Mesendoderm (in vitro differentiated cells): Measurements from ENCODE around the gene FSD2.

ENCODE experiments used
- DNase-seq: peaks from one replicate; pipeline ENCODE4 v3.0.0; 2013
- H2AK5ac ChIP-seq: 2 replicates; pipeline ENCODE4 v1.6.1; 2013; ENCODE audit warnings: low read length, inconsistent platforms
- H2BK120ac ChIP-seq: 2 replicates; pipeline ENCODE4 v1.6.1; 2013; ENCODE audit warnings: low read depth, mild to moderate bottlenecking, low read length, moderate library complexity, mixed read lengths
- H2BK15ac ChIP-seq: replicated peaks from 2 replicates; pipeline ENCODE4 v1.6.1; 2013; ENCODE audit warnings: low read depth, mild to moderate bottlenecking, moderate library complexity
- H2BK5ac ChIP-seq: 2 replicates; pipeline ENCODE4 v1.6.1; 2013; ENCODE audit warnings: low read length, inconsistent platforms
- H3K18ac ChIP-seq: 2 replicates; pipeline ENCODE4 v1.6.1; 2013; ENCODE audit warnings: mild to moderate bottlenecking, low read length, mixed read lengths
- H3K23ac ChIP-seq: one replicate; pipeline ENCODE4 v1.6.1; 2013; ENCODE audit warnings: low read length
- H3K27ac ChIP-seq: 2 replicates; pipeline ENCODE4 v1.5.1; 2013; ENCODE audit warnings: low read depth, mild to moderate bottlenecking, inconsistent platforms, low read length, moderate library complexity
- H3K27me3 ChIP-seq: 2 replicates; pipeline ENCODE4 v1.6.1; 2013; ENCODE audit warnings: low read length, control low read depth, mild to moderate bottlenecking, inconsistent platforms; ENCODE audit not compliant: insufficient read depth, poor library complexity
- H3K36me3 ChIP-seq: 2 replicates; pipeline ENCODE4 v1.6.1; 2013; ENCODE audit warnings: low read length, inconsistent platforms; ENCODE audit not compliant: control insufficient read depth, insufficient read depth
- H3K4ac ChIP-seq: one replicate; pipeline ENCODE4 v1.6.1; 2013; ENCODE audit warnings: low read depth, mild to moderate bottlenecking, low read length, moderate library complexity
- H3K4me1 ChIP-seq: 2 replicates; pipeline ENCODE4 v1.6.1; 2013; ENCODE audit warnings: low read depth, low read length, inconsistent platforms; ENCODE audit not compliant: control insufficient read depth
- H3K4me2 ChIP-seq: 2 replicates; pipeline ENCODE4 v1.6.1; 2013; ENCODE audit warnings: low read length
- H3K4me3 ChIP-seq: 2 replicates; pipeline ENCODE4 v1.5.1; 2013; ENCODE audit warnings: mild to moderate bottlenecking, low read length
- H3K56ac ChIP-seq: one replicate; pipeline ENCODE4 v1.6.1; 2013; ENCODE audit warnings: low read length
- H3K79me1 ChIP-seq: 2 replicates; pipeline ENCODE4 v1.6.1; 2013; ENCODE audit warnings: low read length, inconsistent platforms
- H3K79me2 ChIP-seq: 2 replicates; pipeline ENCODE4 v1.6.1; 2013; ENCODE audit warnings: mild to moderate bottlenecking, low read length; ENCODE audit not compliant: control insufficient read depth, insufficient read depth
- H3K9ac ChIP-seq: 2 replicates; pipeline ENCODE4 v1.6.1; 2013; ENCODE audit warnings: low read length, inconsistent platforms
- H4K5ac ChIP-seq: one replicate; pipeline ENCODE4 v1.6.1; 2013; ENCODE audit warnings: low read length
- H4K8ac ChIP-seq: one replicate; pipeline ENCODE4 v1.6.1; 2013; ENCODE audit warnings: low read depth, mild to moderate bottlenecking, control low read depth, low read length, moderate library complexity
- WGBS: extraction: QIAGEN DNeasy Blood & Tissue Kit; methylation state at CpG from one replicate; pipeline ENCODE4 v1.1.7; 2013; ENCODE audit warnings: low lambda C conversion rate, missing lambda C conversion rate; ENCODE audit not compliant: insufficient coverage; ENCODE audit errors: extremely low coverage; 5-methylcytosine and 5-hydroxymethylcytosine counted together

Gene FSD2

DNA sequence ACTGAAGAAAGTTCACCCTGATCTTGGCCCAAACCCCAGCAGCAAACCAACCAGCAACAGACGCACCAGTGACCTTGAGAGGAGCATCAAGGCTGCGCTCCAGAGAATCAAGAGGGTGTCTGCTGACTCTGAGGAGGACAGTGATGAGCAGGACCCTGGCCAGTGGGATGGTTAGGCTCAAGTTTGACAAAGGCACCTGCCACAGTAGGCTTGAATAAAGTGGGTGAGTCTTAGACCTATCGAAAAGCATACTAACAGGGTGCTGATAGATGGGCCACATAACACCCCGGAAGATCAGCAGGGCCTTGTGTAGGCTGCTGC, 27.5 kb upstream of the FSD2 start:
- no peak overlapping the region for H3K4ac ChIP-seq
- DNase-seq: no peak
- H2AK5ac ChIP-seq: no peak overlapping the region
- H2BK120ac ChIP-seq: no peak overlapping the region
- peaks cover 4% of the 10 kb centered on the region for H3K36me3 ChIP-seq
- H3K23ac ChIP-seq: no peak overlapping the region
- no peak overlapping the region for H3K27ac ChIP-seq
- WGBS: no CpG with 5 or more reads among the region's 4 CpGs
- H3K4me3 ChIP-seq: no peak overlapping the region
- no peak overlapping the region for H3K56ac ChIP-seq
- no peaks in the 10 kb centered on the region for H3K79me2 ChIP-seq
- H2BK15ac ChIP-seq: no peak overlapping the region
- no peak overlapping the region for H3K9ac ChIP-seq
- H3K27me3 ChIP-seq: no peaks in the 10 kb centered on the region
- no peak overlapping the region for H2BK5ac ChIP-seq
- H4K8ac ChIP-seq: no peak overlapping the region
- no peak overlapping the region for H3K18ac ChIP-seq
- no peak overlapping the region for H3K4me2 ChIP-seq
- H4K5ac ChIP-seq: no peak overlapping the region
- H3K79me1 ChIP-seq: no peaks in the 10 kb centered on the region
- no peaks in the 10 kb centered on the region for H3K4me1 ChIP-seq

GRCh38 chr15:82832601-82833361, 26.9 kb upstream of the FSD2 start:
- Histone ChIP-seq H3K4me1 (no peaks in the 10 kb centered on the region), H3K23ac (no peak overlapping the region), H3K36me3 (peaks cover 6% of the 10 kb centered on the region), H2BK120ac (no peak overlapping the region), H3K9ac (no peak overlapping the region), H3K4me3 (no peak overlapping the region), H3K56ac (no peak overlapping the region), H3K4ac (no peak overlapping the region), H2BK15ac (no peak overlapping the region), H2BK5ac (no peak overlapping the region), H2AK5ac (no peak overlapping the region), H3K27ac (no peak overlapping the region), H3K18ac (no peak overlapping the region), H3K27me3 (no peaks in the 10 kb centered on the region), H4K5ac (no peak overlapping the region), H3K79me1 (no peaks in the 10 kb centered on the region), H3K79me2 (no peaks in the 10 kb centered on the region), H4K8ac (no peak overlapping the region), H3K4me2 (no peak overlapping the region)
- WGBS: no CpG with 5 or more reads among the region's 13 CpGs
- no peak for DNase-seq

DNA sequence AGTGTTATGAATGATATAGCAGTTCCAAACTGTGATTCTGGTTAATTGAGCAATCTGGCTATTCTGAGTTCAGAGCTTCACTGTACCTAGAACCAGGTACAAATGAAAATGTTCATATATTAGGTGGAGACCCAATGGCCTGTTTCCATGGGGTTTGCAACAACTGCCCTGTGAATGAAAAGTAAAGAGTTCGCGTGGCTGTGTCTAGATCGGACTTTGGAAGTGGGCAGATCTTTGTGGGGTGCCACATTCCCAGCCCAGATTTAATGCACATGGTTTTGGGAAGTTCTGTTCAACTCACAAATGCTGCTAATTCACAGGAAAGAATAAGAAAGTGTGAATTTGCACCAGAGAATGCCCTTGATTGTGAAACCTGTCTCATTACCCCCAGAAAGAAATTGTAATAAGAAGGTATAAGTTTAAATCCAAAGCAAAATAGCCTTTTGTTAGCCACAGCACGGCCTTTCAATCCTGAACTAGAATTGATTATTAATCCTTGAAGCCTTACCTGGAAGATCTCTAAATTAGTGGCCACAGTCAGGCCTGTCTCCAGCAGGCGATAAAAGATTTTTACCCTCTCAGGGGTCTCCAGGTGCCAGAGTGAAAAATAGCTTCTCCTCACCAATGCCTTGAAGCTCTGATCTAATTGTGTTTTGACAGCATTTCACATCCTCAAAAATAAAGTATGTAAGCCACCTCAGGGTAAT, 26.2 kb upstream of the FSD2 start:
- Histone ChIP-seq H2BK15ac (no peak overlapping the region), H3K4me3 (no peak overlapping the region), H3K4me1 (no peaks in the 10 kb centered on the region), H3K79me2 (no peaks in the 10 kb centered on the region), H3K23ac (no peak overlapping the region), H3K27me3 (no peaks in the 10 kb centered on the region), H3K27ac (no peak overlapping the region), H3K18ac (no peak overlapping the region), H3K4ac (no peak overlapping the region), H3K36me3 (peaks cover 6% of the 10 kb centered on the region), H3K56ac (no peak overlapping the region), H3K79me1 (no peaks in the 10 kb centered on the region), H4K5ac (no peak overlapping the region), H2AK5ac (no peak overlapping the region), H2BK5ac (no peak overlapping the region), H3K4me2 (no peak overlapping the region), H4K8ac (no peak overlapping the region), H2BK120ac (no peak overlapping the region), H3K9ac (no peak overlapping the region)
- no peak for DNase-seq
- WGBS: no CpG with 5 or more reads among the region's 5 CpGs

DNA sequence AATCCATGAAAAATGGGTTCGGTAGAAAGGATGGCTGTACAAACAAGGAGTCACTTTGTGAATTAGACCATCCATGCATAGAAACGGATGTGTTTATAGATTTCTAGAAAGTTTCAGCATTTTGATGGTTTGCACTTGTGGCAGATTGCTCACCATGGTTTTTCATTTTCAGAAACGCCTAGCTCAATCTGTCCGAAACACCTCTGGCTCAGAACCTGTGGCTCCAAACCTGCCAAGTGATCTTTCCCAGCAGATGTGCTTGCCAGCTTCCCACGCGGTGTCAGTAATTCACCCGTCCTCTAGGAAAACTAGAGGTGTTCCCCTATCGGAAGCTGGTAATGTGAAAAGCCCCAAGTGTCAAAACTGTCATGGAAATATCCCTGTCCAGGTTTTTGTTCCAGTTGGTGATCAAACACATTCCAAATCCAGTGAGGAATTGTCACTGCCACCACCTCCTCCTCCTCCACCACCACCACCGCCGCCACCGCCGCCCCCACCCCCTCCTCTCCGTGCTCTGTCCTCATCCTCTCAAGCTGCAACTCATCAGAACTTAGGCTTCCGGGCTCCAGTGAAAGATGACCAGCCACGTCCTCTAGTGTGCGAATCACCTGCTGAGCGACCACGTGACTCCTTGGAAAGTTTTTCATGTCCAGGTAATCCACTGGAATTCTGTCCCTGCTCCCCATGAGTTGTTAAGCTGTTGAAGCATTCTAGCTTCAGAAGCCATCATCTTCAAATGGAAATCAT, 24.7 kb upstream of the FSD2 start:
- H3K36me3 ChIP-seq: peaks cover 6% of the 10 kb centered on the region
- no peak overlapping the region for H3K27ac ChIP-seq
- H3K23ac ChIP-seq: no peak overlapping the region
- no peak overlapping the region for H3K56ac ChIP-seq
- H2BK120ac ChIP-seq: no peak overlapping the region
- no peaks in the 10 kb centered on the region for H3K27me3 ChIP-seq
- no peak overlapping the region for H3K4me3 ChIP-seq
- no peak overlapping the region for H2BK5ac ChIP-seq
- no peak overlapping the region for H3K4ac ChIP-seq
- no peak overlapping the region for H2AK5ac ChIP-seq
- no peak overlapping the region for H4K5ac ChIP-seq
- no peak overlapping the region for H3K18ac ChIP-seq
- H3K79me1 ChIP-seq: no peaks in the 10 kb centered on the region
- H3K4me1 ChIP-seq: no peaks in the 10 kb centered on the region
- no peak for DNase-seq
- H4K8ac ChIP-seq: no peak overlapping the region
- no peak overlapping the region for H2BK15ac ChIP-seq
- no peak overlapping the region for H3K4me2 ChIP-seq
- H3K9ac ChIP-seq: no peak overlapping the region
- WGBS: no CpG with 5 or more reads among the region's 18 CpGs
- H3K79me2 ChIP-seq: no peaks in the 10 kb centered on the region

- Histone ChIP-seq H3K27me3 (no peaks in the 10 kb centered on the region), H3K23ac (no peak overlapping the region), H2BK120ac (no peak overlapping the region), H3K79me1 (no peaks in the 10 kb centered on the region), H4K5ac (no peak overlapping the region), H3K27ac (no peak overlapping the region), H3K9ac (no peak overlapping the region), H3K4me3 (no peak overlapping the region), H2BK15ac (no peak overlapping the region), H3K4ac (no peak overlapping the region), H4K8ac (no peak overlapping the region), H3K56ac (no peak overlapping the region), H3K36me3 (peaks cover 5% of the 10 kb centered on the region), H3K4me1 (no peaks in the 10 kb centered on the region), H2BK5ac (no peak overlapping the region), H2AK5ac (no peak overlapping the region), H3K79me2 (no peaks in the 10 kb centered on the region), H3K18ac (no peak overlapping the region), H3K4me2 (no peak overlapping the region)
- WGBS: no CpG with 5 or more reads among the region's 4 CpGs
- no peak for DNase-seq
Observed at GRCh38 chr15:82829234-82829633, 23.4 kb upstream of the FSD2 start.
